CD4-positive, alpha-beta T cell (primary cell): ENCODE results near the gene ANKRD40. TPM values are rescaled to one million over a fixed set of nuclear protein-coding genes. Genes with fewer than 3 reads are reported as not detected.
A peak's percentile ranks its signal among the peaks of the same experiment; 100 is the strongest.

Source experiments
- ATAC-seq: fragments of 200-7000 bp; cut with Tn5 transposase; one replicate; pipeline ENCODE4 v1.10.0; 2022; ENCODE audit warnings: mild to moderate bottlenecking; ENCODE audit not compliant: poor library complexity
- CTCF ChIA-PET: fragments of 350-600 bp; sonication (Branson Sonifier 250); formaldehyde crosslinking; loops from one replicate; lab custom pipeline; 2021; ENCODE audit warnings: antibody characterized with exemption, inconsistent platforms; lab: Charles Lee
- POLR2A ChIA-PET: fragments of 350-600 bp; sonication (Branson Sonifier 250); formaldehyde crosslinking; loops from one replicate; lab custom pipeline; 2021; ENCODE audit warnings: antibody characterized with exemption, inconsistent platforms; lab: Charles Lee
- DNase-seq, 14 experiments: peaks; one replicate each; pipeline ENCODE4 v3.0.0-alpha.2; 2013 to 2020; ENCODE audit warnings: mixed read lengths in 2 of 14
- H3K27ac ChIP-seq, 2 donors: one replicate each; pipeline versions ENCODE4 v1.5.1 to v1.7.0; 2013; ENCODE audit warnings: low read length in 2 of 2, low read depth in 1 of 2, mild to moderate bottlenecking in 1 of 2
- H3K27me3 ChIP-seq, 2 experiments: 1 replicate in 1 of 2; 2 replicates in 1 of 2; pipeline versions ENCODE4 v1.6.1 to v1.7.0; 2013; ENCODE audit warnings: low read length in 2 of 2, control low read depth in 1 of 2, mild to moderate bottlenecking in 1 of 2, moderate library complexity in 1 of 2; ENCODE audit not compliant: insufficient read depth in 2 of 2, control insufficient read depth in 1 of 2
- H3K36me3 ChIP-seq: one replicate; pipeline ENCODE4 v1.6.1; 2013; ENCODE audit warnings: low read length, control low read depth; ENCODE audit not compliant: insufficient read depth
- H3K4me1 ChIP-seq: one replicate; pipeline ENCODE4 v1.6.1; 2013; ENCODE audit warnings: low read length, control low read depth; ENCODE audit not compliant: insufficient read depth
- H3K4me3 ChIP-seq: one replicate; pipeline ENCODE4 v1.5.1; 2013; ENCODE audit warnings: mild to moderate bottlenecking, low read length, moderate library complexity
- H3K9me3 ChIP-seq, 2 experiments: 1 replicate in 1 of 2; 2 replicates in 1 of 2; pipeline versions ENCODE4 v1.6.1 to v1.7.0; 2013; ENCODE audit warnings: low read length in 2 of 2, mild to moderate bottlenecking in 2 of 2, control low read depth in 1 of 2, moderate library complexity in 1 of 2; ENCODE audit not compliant: control insufficient read depth in 1 of 2, insufficient read depth in 1 of 2
- H3K27ac Mint-ChIP-seq: one replicate; pipeline ENCODE4 v1.8.0; 2020; ENCODE audit warnings: mixed read lengths
- H3K27me3 Mint-ChIP-seq: one replicate; pipeline ENCODE4 v1.8.0; 2021; ENCODE audit warnings: mixed read lengths
- H3K36me3 Mint-ChIP-seq: one replicate; pipeline ENCODE4 v1.8.0; 2021; ENCODE audit warnings: low read depth, mixed read lengths
- H3K4me1 Mint-ChIP-seq: one replicate; pipeline ENCODE4 v1.8.0; 2021; ENCODE audit warnings: low read depth, mixed read lengths
- H3K4me3 Mint-ChIP-seq: one replicate; pipeline ENCODE4 v1.8.0; 2020; ENCODE audit warnings: mild to moderate bottlenecking, mixed read lengths
- H3K9me3 Mint-ChIP-seq: one replicate; pipeline ENCODE4 v1.8.0; 2020; ENCODE audit warnings: mixed read lengths
- intact Hi-C, 2 experiments: fragments of 100-400 bp; cut with DNase I in 1 of 2; cut with micrococcal nuclease in 1 of 2; formaldehyde crosslinking; loops; one replicate each; pipeline versions ENCODE4 v1.15.1 to v1.9.0; 2023 to 2025; cut with DNase I, micrococcal nuclease
- total RNA-seq, 174 experiments: library from RNA in 2 of 174; stranded (reverse) in 2 of 174; gene quantifications; one replicate each; pipeline ENCODE4 v1.2.3 and lab custom pipeline; 2021 to 2026
- TF ChIP-seq, protein P1 (sequence below): fragments of 200-600 bp; IDR thresholded peaks from one replicate; pipeline ENCODE4 v1.8.0; 2022; ENCODE audit warnings: antibody characterized with exemption, mild to moderate bottlenecking

The ANKRD40 gene
- total RNA-seq, 2 experiments from 2014 or later: 22.8 to 24.0 TPM

DNA sequence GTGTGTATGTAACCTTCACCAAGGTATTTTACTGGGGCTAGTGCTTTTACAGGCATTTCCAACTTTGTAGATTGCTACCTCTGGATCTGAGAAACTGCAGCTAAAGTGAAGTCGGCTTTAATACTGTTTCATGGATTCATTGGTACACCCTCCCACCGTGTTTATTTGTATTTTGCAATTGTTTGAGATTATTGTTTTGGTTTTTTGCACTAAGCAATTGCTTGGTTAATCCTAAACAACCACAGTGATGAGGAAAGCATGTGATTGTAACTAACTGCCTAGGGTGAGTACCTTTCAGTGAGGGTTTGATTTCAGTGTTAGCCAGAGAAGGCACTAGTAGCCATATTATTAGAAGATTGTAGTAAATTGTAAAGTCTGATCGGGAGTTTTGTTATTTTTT, 15.0 kb upstream of the ANKRD40 start:
- no peak overlapping the region for H3K4me3 ChIP-seq
- POLR2A ChIA-PET: interaction anchor here (1.3 to 1.7 kb wide), 2 partner anchors 14 to 430 kb away, joined by 3 to 13 read pairs; partner anchors contain the start of gene ANKRD40
- no peak for ATAC-seq
- Mint-ChIP-seq H3K4me1 (peaks cover 54% of the 10 kb centered on the region), H3K27me3 (no peaks in the 10 kb centered on the region), H3K27ac (peak overlapping the region; percentile 55), H3K9me3 (no peaks in the 10 kb centered on the region), H3K36me3 (peaks cover 46% of the 10 kb centered on the region), H3K4me3 (peak overlapping the region; percentile 95)
- peaks cover 20% of the 10 kb centered on the region for H3K36me3 ChIP-seq
- H3K27ac ChIP-seq: no peak overlapping the region
- no peaks in the 10 kb centered on the region for H3K9me3 ChIP-seq
- CTCF ChIA-PET: no interaction called here
- peaks cover 56% of the 10 kb centered on the region for H3K4me1 ChIP-seq
- TF ChIP-seq, protein P1, sequence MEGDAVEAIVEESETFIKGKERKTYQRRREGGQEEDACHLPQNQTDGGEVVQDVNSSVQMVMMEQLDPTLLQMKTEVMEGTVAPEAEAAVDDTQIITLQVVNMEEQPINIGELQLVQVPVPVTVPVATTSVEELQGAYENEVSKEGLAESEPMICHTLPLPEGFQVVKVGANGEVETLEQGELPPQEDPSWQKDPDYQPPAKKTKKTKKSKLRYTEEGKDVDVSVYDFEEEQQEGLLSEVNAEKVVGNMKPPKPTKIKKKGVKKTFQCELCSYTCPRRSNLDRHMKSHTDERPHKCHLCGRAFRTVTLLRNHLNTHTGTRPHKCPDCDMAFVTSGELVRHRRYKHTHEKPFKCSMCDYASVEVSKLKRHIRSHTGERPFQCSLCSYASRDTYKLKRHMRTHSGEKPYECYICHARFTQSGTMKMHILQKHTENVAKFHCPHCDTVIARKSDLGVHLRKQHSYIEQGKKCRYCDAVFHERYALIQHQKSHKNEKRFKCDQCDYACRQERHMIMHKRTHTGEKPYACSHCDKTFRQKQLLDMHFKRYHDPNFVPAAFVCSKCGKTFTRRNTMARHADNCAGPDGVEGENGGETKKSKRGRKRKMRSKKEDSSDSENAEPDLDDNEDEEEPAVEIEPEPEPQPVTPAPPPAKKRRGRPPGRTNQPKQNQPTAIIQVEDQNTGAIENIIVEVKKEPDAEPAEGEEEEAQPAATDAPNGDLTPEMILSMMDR: no peak
- H3K27me3 ChIP-seq: no peaks in the 10 kb centered on the region
- intact Hi-C loops: no loop called here
- DNase-seq: no peak

DNA sequence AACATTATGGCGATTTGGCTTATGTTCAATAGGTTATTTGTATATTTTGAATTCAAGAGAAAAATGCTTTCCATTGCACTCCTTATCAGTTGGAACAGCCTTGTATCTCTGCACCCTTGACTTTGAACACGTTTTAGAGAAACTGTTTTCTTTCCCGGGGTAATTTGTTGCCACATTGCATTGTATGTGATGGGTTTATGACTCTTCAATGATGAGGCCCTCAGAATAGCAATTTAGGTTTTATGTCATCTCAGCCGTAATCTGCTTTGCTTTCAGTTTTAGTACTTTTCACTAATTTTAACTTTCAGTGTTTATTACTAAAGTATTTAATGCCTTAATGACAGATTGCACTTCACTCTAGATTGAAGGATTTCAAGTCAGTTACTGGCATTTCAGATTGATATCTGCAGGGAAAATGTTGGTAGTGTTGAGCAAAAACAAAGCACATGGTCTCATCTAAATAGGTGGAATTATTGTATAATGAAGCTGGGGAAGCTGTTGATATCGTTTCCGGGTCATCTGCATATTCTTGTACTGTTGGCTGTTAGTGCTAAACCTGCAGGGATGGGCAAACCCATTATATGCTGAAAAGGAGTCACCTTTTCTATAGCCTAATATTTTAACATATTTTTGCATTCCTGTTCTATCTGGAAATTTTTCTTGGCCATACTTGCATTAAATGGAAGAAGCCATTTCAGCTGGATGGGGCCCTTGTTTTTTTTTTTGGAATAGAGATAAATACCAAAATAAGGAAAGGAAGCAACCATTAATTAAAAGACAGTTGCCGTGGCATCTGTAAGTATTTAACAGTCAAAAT, 13.7 kb upstream of the ANKRD40 start:
- H3K4me1 ChIP-seq: peaks cover 43% of the 10 kb centered on the region
- peaks cover 11% of the 10 kb centered on the region for H3K36me3 ChIP-seq
- H3K9me3 ChIP-seq: no peaks in the 10 kb centered on the region
- peak; percentile 25 for ATAC-seq
- no peaks in the 10 kb centered on the region for H3K27me3 ChIP-seq
- peaks cover 41% of the 10 kb centered on the region for H3K4me1 Mint-ChIP-seq
- DNase-seq: peak in 3 of 14 experiments; percentile 55 to 61 (median 59)
- peak overlapping the region; percentile 95 for H3K4me3 Mint-ChIP-seq
- no peaks in the 10 kb centered on the region for H3K9me3 Mint-ChIP-seq
- H3K4me3 ChIP-seq: peak overlapping the region; percentile 79
- ChIA-PET CTCF (interaction anchor here (0.6 to 1.1 kb wide), 3 partner anchors 14 to 289 kb away, joined by 3 to 4 read pairs (median 3); partner anchors contain the start of gene ANKRD40), POLR2A (interaction anchor here (0.6 to 1.7 kb wide), 5 partner anchors 9 to 432 kb away, joined by 3 to 13 read pairs (median 4); partner anchors contain the start of gene ANKRD40)
- peaks cover 37% of the 10 kb centered on the region for H3K36me3 Mint-ChIP-seq
- intact Hi-C loops: no loop called here
- no peaks in the 10 kb centered on the region for H3K27me3 Mint-ChIP-seq
- peak overlapping the region; percentile 86 for H3K27ac Mint-ChIP-seq
- peak overlapping the region in 1 of 2 donors; percentile 15 for H3K27ac ChIP-seq
- TF ChIP-seq, protein P1: no peak

DNA sequence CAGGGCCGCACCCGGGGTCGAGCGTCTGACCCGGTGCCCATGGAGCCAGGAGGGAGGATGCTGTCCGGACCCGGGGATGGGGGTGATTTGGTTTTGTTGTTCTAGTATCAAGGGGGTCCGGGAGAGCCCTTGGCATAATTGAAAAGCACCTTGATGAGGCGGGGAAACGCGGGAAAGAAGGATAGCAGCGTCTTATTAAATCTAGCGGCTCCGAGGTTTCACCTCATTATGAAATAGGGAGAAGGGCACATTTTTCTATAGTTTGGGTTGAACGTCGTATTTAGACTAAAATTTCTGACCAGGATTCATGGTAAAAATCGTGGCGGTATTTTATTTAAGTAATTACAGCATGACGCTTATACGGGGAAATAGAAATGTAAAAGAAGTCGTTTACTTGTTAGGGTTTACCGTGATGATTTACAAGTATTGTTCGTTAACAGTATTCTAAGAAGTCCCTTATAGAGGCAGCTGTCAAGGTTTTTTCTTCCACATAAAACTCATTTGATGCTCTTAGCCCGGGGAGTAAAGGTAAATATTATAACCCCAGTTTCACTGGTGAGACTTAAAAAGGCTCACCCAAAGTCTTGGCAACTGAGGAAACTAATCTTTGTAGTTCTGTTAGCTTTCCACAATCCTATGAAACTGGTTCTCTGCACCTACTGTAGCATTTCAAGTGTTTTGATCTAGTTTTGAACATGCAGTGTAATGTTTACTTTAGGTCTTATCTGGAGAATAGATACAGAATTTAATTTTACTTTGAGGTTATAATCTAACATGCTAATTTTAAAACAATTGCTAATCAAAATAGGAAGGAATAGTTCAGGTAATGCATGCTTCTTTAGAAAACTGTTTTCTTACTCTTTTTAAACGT, 12.4 kb upstream of the ANKRD40 start:
- Histone ChIP-seq H3K36me3 (peaks cover 9% of the 10 kb centered on the region), H3K27me3 (no peaks in the 10 kb centered on the region), H3K27ac (peak overlapping the region; percentile 89 to 97), H3K4me1 (peaks cover 35% of the 10 kb centered on the region), H3K4me3 (peak overlapping the region; percentile 79), H3K9me3 (no peaks in the 10 kb centered on the region)
- intact Hi-C loops: loop anchor here (1.0 to 5.0 kb wide), 3 partner anchors 12 to 432 kb away; partner anchors contain the start of genes ANKRD40 (in 1 of the 2) and NME1 (in 1 of the 2)
- Mint-ChIP-seq H3K36me3 (peaks cover 31% of the 10 kb centered on the region), H3K9me3 (no peaks in the 10 kb centered on the region), H3K4me3 (peak overlapping the region; percentile 95), H3K4me1 (peaks cover 34% of the 10 kb centered on the region), H3K27ac (peak overlapping the region; percentile 86), H3K27me3 (no peaks in the 10 kb centered on the region)
- ATAC-seq (no peak), DNase-seq (no peak)
- ChIA-PET POLR2A (interaction anchor here (0.8 to 4.4 kb wide), 13 partner anchors 7 to 433 kb away, joined by 3 to 82 read pairs (median 5); partner anchors contain the start of genes ANKRD40, CACNA1G, LRRC59 and NME1), CTCF (interaction anchor here (1.2 kb wide), 1 partner anchor 323 kb away, joined by 3 read pairs; the partner anchor contains the start of gene LRRC59)
- TF ChIP-seq, protein P1: no peak
